ENCODE results near the gene TMOD4. TPM values are rescaled to one million over a fixed set of nuclear protein-coding genes. Genes with fewer than 3 reads are reported as not detected.

The TMOD4 gene
- polyA plus RNA-seq, 1 donor: 0.64 TPM

DNA sequence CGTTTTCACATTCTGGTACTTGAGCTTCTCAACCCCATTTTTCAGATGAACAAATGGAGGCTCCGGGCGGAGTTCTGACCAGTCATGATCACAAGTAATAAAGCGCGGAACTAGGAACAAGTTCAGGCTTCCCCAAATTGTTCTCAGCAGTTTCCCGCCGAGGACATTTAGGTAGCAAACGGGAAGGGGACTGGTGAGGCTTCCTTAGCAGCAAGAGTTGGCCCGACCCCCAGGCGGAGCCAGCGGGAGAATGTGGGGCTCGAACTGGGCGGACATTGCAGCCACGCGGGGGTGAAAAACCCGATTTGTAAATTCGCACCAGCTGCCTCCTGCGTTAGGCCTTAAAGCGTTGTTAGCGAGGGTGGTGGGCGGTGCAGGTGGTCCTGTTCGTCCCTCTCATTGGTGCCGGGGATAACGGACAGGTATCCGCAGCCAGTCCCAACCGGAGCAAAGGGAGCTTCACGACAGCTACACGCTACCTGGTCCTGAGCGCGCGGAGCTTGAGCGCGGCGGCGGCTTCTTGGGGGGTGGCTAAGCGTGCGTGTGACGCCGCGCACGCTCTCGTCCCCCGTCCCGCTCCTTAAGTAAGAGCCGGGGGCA, 44.7 kb downstream of the TMOD4 start:
- no peak overlapping the region for H3K27ac ChIP-seq (ENCODE audit: low read length)
- DNase-seq: peak; percentile 85 to 93
- H3K4me3 ChIP-seq (ENCODE audit: low read length): peak overlapping the region; percentile 50
- peaks cover 10% of the 10 kb centered on the region for H3K4me1 ChIP-seq (ENCODE audit: control insufficient read depth, insufficient read depth, low read length)
- WGBS (ENCODE audit: insufficient coverage, low lambda C conversion rate): 8% methylated on average over 2 of the region's 45 CpGs
- H3K9me3 ChIP-seq (ENCODE audit: control insufficient read depth, low read depth, low read length): peaks cover 4% of the 10 kb centered on the region
- H3K27me3 ChIP-seq (ENCODE audit: control insufficient read depth, insufficient read depth, low read length): peaks cover 5% of the 10 kb centered on the region
- H3K36me3 ChIP-seq (ENCODE audit: control insufficient read depth, insufficient read depth, low read length): peaks cover 8% of the 10 kb centered on the region

DNA sequence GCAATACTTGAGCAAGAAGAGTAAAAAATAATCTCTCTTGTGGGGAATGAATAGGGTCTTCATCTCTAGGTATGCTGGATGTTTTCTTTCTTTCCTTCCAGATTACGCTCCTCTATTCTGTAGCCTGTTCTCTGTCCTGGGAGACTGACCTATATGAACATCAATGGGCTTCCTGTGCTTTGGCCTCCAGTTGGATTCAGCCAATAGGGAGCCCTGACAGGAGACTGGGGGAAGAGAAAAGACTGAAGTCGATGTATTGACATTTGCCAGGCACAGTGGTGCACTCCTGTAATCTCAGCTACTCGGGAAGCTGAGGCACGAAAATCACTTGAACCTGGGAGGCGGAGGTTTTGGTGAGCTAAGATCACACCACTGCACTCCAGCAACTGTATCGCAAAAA, 47.0 kb downstream of the TMOD4 start:
- Histone ChIP-seq H3K4me3 (ENCODE audit: low read length) (no peak overlapping the region), H3K36me3 (ENCODE audit: control insufficient read depth, insufficient read depth, low read length) (no peaks in the 10 kb centered on the region), H3K27me3 (ENCODE audit: control insufficient read depth, insufficient read depth, low read length) (peaks cover 5% of the 10 kb centered on the region), H3K9me3 (ENCODE audit: control insufficient read depth, low read depth, low read length) (peaks cover 4% of the 10 kb centered on the region), H3K27ac (ENCODE audit: low read length) (no peak overlapping the region), H3K4me1 (ENCODE audit: control insufficient read depth, insufficient read depth, low read length) (peaks cover 10% of the 10 kb centered on the region)
- no peak for DNase-seq
- WGBS (ENCODE audit: insufficient coverage, low lambda C conversion rate): no CpG with 5 or more reads among the region's 6 CpGs

DNA sequence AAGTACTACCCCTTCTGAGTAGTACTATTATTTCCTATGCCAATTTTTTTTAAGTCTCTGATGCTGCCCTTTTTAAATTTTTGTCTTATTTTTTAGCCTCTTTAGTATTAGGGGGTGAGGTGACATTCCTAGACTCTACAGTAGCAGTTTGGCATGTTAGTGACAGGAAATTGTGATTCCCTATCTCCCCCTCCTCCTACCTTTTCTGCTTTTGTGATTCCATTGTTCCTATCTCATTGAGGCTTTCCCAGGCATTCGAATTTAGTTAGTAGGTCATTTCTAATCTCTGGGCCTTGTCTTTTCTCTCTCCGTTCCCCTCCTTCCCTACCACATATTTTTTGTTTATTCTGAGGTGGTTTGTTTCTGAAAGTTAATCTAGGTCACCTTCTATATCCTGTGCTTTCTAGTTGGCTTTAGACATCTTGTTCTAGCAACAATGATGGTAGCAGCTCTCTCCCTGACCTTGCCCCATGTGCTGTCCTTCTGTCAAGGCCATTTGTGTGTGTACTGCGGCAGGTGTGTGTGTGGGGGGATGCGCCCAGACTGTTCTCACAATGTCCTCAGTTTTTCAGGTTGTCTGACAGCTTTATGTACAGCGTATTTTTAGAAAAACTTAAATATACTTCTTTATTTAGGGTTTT, 50.9 kb downstream of the TMOD4 start:
- no peak for DNase-seq
- H3K4me1 ChIP-seq (ENCODE audit: control insufficient read depth, insufficient read depth, low read length): no peaks in the 10 kb centered on the region
- H3K27ac ChIP-seq (ENCODE audit: low read length): no peak overlapping the region
- WGBS (ENCODE audit: insufficient coverage, low lambda C conversion rate): 100% methylated on average over 1 of the region's 5 CpGs
- no peaks in the 10 kb centered on the region for H3K27me3 ChIP-seq (ENCODE audit: control insufficient read depth, insufficient read depth, low read length)
- no peaks in the 10 kb centered on the region for H3K9me3 ChIP-seq (ENCODE audit: control insufficient read depth, low read depth, low read length)
- H3K4me3 ChIP-seq (ENCODE audit: low read length): no peak overlapping the region
- peaks cover 2% of the 10 kb centered on the region for H3K36me3 ChIP-seq (ENCODE audit: control insufficient read depth, insufficient read depth, low read length)

Other genes starting within 250 kb of the TMOD4 start
- 56.7 TPM for gene SETDB1, start 249.6 kb downstream of the TMOD4 start, polyA plus RNA-seq
- 310 TPM for gene CERS2, start 201.1 kb downstream of the TMOD4 start, polyA plus RNA-seq
- 3.2 TPM for gene ANXA9, start 193.7 kb downstream of the TMOD4 start, polyA plus RNA-seq
- gene MINDY1, start 169.1 kb downstream of the TMOD4 start, polyA plus RNA-seq: 24.5 TPM
- 25.8 TPM for gene PRUNE1, start 167.5 kb downstream of the TMOD4 start, polyA plus RNA-seq
- gene BNIPL, start 139.4 kb downstream of the TMOD4 start, polyA plus RNA-seq: 1.3 TPM
- 7.0 TPM for gene C1orf56, start 128.2 kb downstream of the TMOD4 start, polyA plus RNA-seq
- gene CDC42SE1, start 116.4 kb downstream of the TMOD4 start, polyA plus RNA-seq: 58.2 TPM
- gene MLLT11, start 115.6 kb downstream of the TMOD4 start, polyA plus RNA-seq: 17.4 TPM
- gene GABPB2, start 105.2 kb downstream of the TMOD4 start, polyA plus RNA-seq: 11.6 TPM
- 23.4 TPM for gene SEMA6C, start 29.4 kb downstream of the TMOD4 start, polyA plus RNA-seq
- gene TNFAIP8L2, start 19.3 kb downstream of the TMOD4 start, polyA plus RNA-seq: 5.0 TPM
- gene LYSMD1, start 10.1 kb downstream of the TMOD4 start, polyA plus RNA-seq: 10.7 TPM
- gene SCNM1, start 9.8 kb downstream of the TMOD4 start, polyA plus RNA-seq: 38.7 TPM
- gene VPS72, start 14.2 kb upstream of the TMOD4 start, polyA plus RNA-seq: 43.7 TPM
- 32.9 TPM for gene PIP5K1A, start 22.6 kb upstream of the TMOD4 start, polyA plus RNA-seq
- gene PSMD4, start 78.8 kb upstream of the TMOD4 start, polyA plus RNA-seq: 118 TPM
- gene ZNF687, start 106.3 kb upstream of the TMOD4 start, polyA plus RNA-seq: 21.3 TPM
- gene PI4KB, start 151.4 kb upstream of the TMOD4 start, polyA plus RNA-seq: 51.9 TPM
- 41.4 TPM for gene RFX5, start 171.3 kb upstream of the TMOD4 start, polyA plus RNA-seq
- 97.9 TPM for gene SELENBP1, start 196.7 kb upstream of the TMOD4 start, polyA plus RNA-seq
- 234 TPM for gene PSMB4, start 223.6 kb upstream of the TMOD4 start, polyA plus RNA-seq

All from large intestine (tissue), 3 donors.